Stimulated activated CD8-positive, alpha-beta memory T cell treated with anti-CD3 and anti-CD28 coated beads, Interleukin-7, amount 100 ng/mL, for 48 hours (primary cell): ENCODE measurements around the gene CDKN2B-AS1.
"Not testable (repeated sequence)": the region's sequence is repeated elsewhere in the genome, so short reads cannot be mapped to it uniquely, and the experiment has no call there.

ENCODE experiments used
- DNase-seq, 2 donors: peaks; one replicate each; pipeline ENCODE4 v3.0.0-alpha.2; 2020; ENCODE audit warnings: low read depth in 1 of 2; ENCODE audit errors: extremely low read depth in 1 of 2

Gene CDKN2B-AS1

GRCh38 chr9:22041344-22041743, 46.8 kb downstream of the CDKN2B-AS1 start:
- DNase-seq, result no peak

GRCh38 chr9:22041775-22042174, 47.2 kb downstream of the CDKN2B-AS1 start:
- no peak for DNase-seq

- DNase-seq, result no peak
Measured at GRCh38 chr9:22043928-22044327, 49.3 kb downstream of the CDKN2B-AS1 start.

GRCh38 chr9:22044583-22044982, 50.0 kb downstream of the CDKN2B-AS1 start:
- no peak for DNase-seq

- no peak for DNase-seq
Measured at GRCh38 chr9:22045423-22045822, 50.8 kb downstream of the CDKN2B-AS1 start.

- DNase-seq, result no peak
Measured at GRCh38 chr9:22046243-22046885, 51.8 kb downstream of the CDKN2B-AS1 start.

- no peak for DNase-seq
Measured at GRCh38 chr9:22047596-22047995, 53.0 kb downstream of the CDKN2B-AS1 start.

GRCh38 chr9:22049411-22049810, 54.8 kb downstream of the CDKN2B-AS1 start:
- no peak for DNase-seq

- no peak for DNase-seq
Measured at GRCh38 chr9:22050924-22051323, 56.3 kb downstream of the CDKN2B-AS1 start.

GRCh38 chr9:22052376-22052945, 57.9 kb downstream of the CDKN2B-AS1 start:
- peak in 1 of 2 donors; percentile 11 for DNase-seq

GRCh38 chr9:22053178-22053577, 58.6 kb downstream of the CDKN2B-AS1 start:
- DNase-seq, result no peak

GRCh38 chr9:22054076-22054475, 59.5 kb downstream of the CDKN2B-AS1 start:
- DNase-seq, result no peak

- DNase-seq, result no peak
Measured at GRCh38 chr9:22054529-22054928, 59.9 kb downstream of the CDKN2B-AS1 start.

GRCh38 chr9:22055090-22055489, 60.5 kb downstream of the CDKN2B-AS1 start:
- DNase-seq, result no peak

GRCh38 chr9:22056402-22056801, 61.8 kb downstream of the CDKN2B-AS1 start:
- no peak for DNase-seq

- DNase-seq, result not testable (repeated sequence)
Measured at GRCh38 chr9:22057972-22058371, 63.4 kb downstream of the CDKN2B-AS1 start.

- DNase-seq, result no peak
Measured at GRCh38 chr9:22060831-22061383, 66.3 kb downstream of the CDKN2B-AS1 start.

GRCh38 chr9:22064957-22065356, 70.4 kb downstream of the CDKN2B-AS1 start:
- no peak for DNase-seq

- DNase-seq, result no peak
Measured at GRCh38 chr9:22065431-22066200, 71.0 kb downstream of the CDKN2B-AS1 start.

- no peak for DNase-seq
Measured at GRCh38 chr9:22067196-22067595, 72.6 kb downstream of the CDKN2B-AS1 start.

- DNase-seq, result no peak
Measured at GRCh38 chr9:22068369-22068768, 73.8 kb downstream of the CDKN2B-AS1 start.

- no peak for DNase-seq
Measured at GRCh38 chr9:22073349-22073748, 78.8 kb downstream of the CDKN2B-AS1 start.
